GM10266 (cell line): ENCODE data around the gene NINJ2.

Experiments used
- DNase-seq: peaks from one replicate; pipeline ENCODE4 v3.0.0; 2012; ENCODE audit errors: extremely low spot score
- CTCF ChIP-seq: IDR thresholded peaks from 2 replicates; pipeline ENCODE4 v1.5.1; 2012; ENCODE audit warnings: mild to moderate bottlenecking, low read depth; ENCODE audit not compliant: control insufficient read depth, insufficient read depth; ENCODE audit errors: missing control alignments

Gene NINJ2

GRCh38 chr12:618605-619004 is 44.6 kb downstream of the NINJ2 start:
- TF ChIP-seq CTCF = no peak
- no peak for DNase-seq

GRCh38 chr12:617304-617915 is 45.8 kb downstream of the NINJ2 start:
- no peak for DNase-seq
- TF ChIP-seq CTCF = no peak

- no peak for DNase-seq
- TF ChIP-seq CTCF = no peak
Measured at GRCh38 chr12:615620-616019, 47.6 kb downstream of the NINJ2 start.

- TF ChIP-seq CTCF = peak; percentile 78
- DNase-seq = peak; percentile 62
Measured at GRCh38 chr12:614411-614970, 48.8 kb downstream of the NINJ2 start.

- TF ChIP-seq CTCF = no peak
- no peak for DNase-seq
Measured at GRCh38 chr12:613996-614395, 49.2 kb downstream of the NINJ2 start.

- DNase-seq = no peak
- no peak for TF ChIP-seq CTCF
Measured at GRCh38 chr12:612886-613285, 50.4 kb downstream of the NINJ2 start.

- DNase-seq = no peak
Measured at GRCh38 chr12:612293-612692, 51.0 kb downstream of the NINJ2 start.

More at GRCh38 chr12:612293-612692, 51.0 kb downstream of the NINJ2 start:
- TF ChIP-seq CTCF = no peak
